Muscle of arm (tissue), 12 donors: Measurements from ENCODE around the gene NDRG4. TPM values are rescaled to one million over a fixed set of nuclear protein-coding genes. Genes with fewer than 3 reads are reported as not detected.
A peak's percentile ranks its signal among the peaks of the same experiment; 100 is the strongest.
"Not testable (repeated sequence)": the region's sequence is repeated elsewhere in the genome, so short reads cannot be mapped to it uniquely, and the experiment has no call there.

Experiments used
- DNase-seq: peaks from one replicate; pipeline ENCODE4 v3.0.0-alpha.2; 2013
- polyA plus RNA-seq, 12 donors: library from polyadenylated mRNA; unstranded; fragments of 120-200 nt; gene quantifications; one replicate each; pipeline ENCODE4 v1.2.1, GENCODE V29; 2013; ENCODE audit not compliant: insufficient read length in 12 of 12

Gene NDRG4
- polyA plus RNA-seq, 12 donors = 7.7 to 76.5 (median 13.5) TPM; not detected in 1

- DNase-seq = no peak
Observed at GRCh38 chr16:58464047-58464915, 35.7 kb upstream of the NDRG4 start.

- no peak for DNase-seq
Observed at GRCh38 chr16:58464916-58465731, 34.8 kb upstream of the NDRG4 start.

- DNase-seq = no peak
Observed at GRCh38 chr16:58465817-58466216, 34.1 kb upstream of the NDRG4 start.

GRCh38 chr16:58466396-58466795 is 33.5 kb upstream of the NDRG4 start:
- DNase-seq = no peak

- DNase-seq = no peak
Observed at GRCh38 chr16:58467905-58468304, 32.0 kb upstream of the NDRG4 start.

GRCh38 chr16:58471209-58471975 is 28.6 kb upstream of the NDRG4 start:
- DNase-seq = no peak

- no peak for DNase-seq
Observed at GRCh38 chr16:58472266-58472665, 27.7 kb upstream of the NDRG4 start.

GRCh38 chr16:58472827-58473226 is 27.1 kb upstream of the NDRG4 start:
- no peak for DNase-seq

- no peak for DNase-seq
Observed at GRCh38 chr16:58474296-58474695, 25.6 kb upstream of the NDRG4 start.

- DNase-seq = no peak
Observed at GRCh38 chr16:58475091-58475619, 24.8 kb upstream of the NDRG4 start.

- DNase-seq = no peak
Observed at GRCh38 chr16:58476791-58477190, 23.2 kb upstream of the NDRG4 start.

- no peak for DNase-seq
Observed at GRCh38 chr16:58478427-58478826, 21.5 kb upstream of the NDRG4 start.

- DNase-seq = no peak
Observed at GRCh38 chr16:58481226-58481869, 18.6 kb upstream of the NDRG4 start.

GRCh38 chr16:58481931-58482330 is 18.0 kb upstream of the NDRG4 start:
- no peak for DNase-seq

GRCh38 chr16:58485184-58485887 is 14.6 kb upstream of the NDRG4 start:
- no peak for DNase-seq

GRCh38 chr16:58487566-58488351 is 12.2 kb upstream of the NDRG4 start:
- peak; percentile 83 for DNase-seq

- no peak for DNase-seq
Observed at GRCh38 chr16:58488531-58488930, 11.4 kb upstream of the NDRG4 start.

- no peak for DNase-seq
Observed at GRCh38 chr16:58490065-58490464, 9.9 kb upstream of the NDRG4 start.

GRCh38 chr16:58490539-58490938 is 9.4 kb upstream of the NDRG4 start:
- not testable (repeated sequence) for DNase-seq

GRCh38 chr16:58492066-58492465 is 7.9 kb upstream of the NDRG4 start:
- no peak for DNase-seq
